ENCODE data around the gene DGKI. TPM values are rescaled to one million over a fixed set of nuclear protein-coding genes. Genes with fewer than 3 reads are reported as not detected.

DGKI gene
- total RNA-seq, 1 experiment from 2014 or later = 0.39 TPM

GRCh38 chr7:137768366-137768765 is 78.4 kb downstream of the DGKI start:
- no TSS peak for BruUV-seq (replicated peaks)
- POLR2A ChIA-PET (ENCODE audit: low non-redundant PET) = no interaction called here
- CTCF ChIA-PET = no interaction called here
- no peak overlapping the region for H3K27ac ChIP-seq (ENCODE audit: low read depth, low read length, poor library complexity, severe bottlenecking)
- no peaks in the 10 kb centered on the region for H3K4me1 ChIP-seq (ENCODE audit: insufficient read depth, low read length, poor library complexity, severe bottlenecking)
- no peaks in the 10 kb centered on the region for H3K27me3 ChIP-seq (replicated peaks; ENCODE audit: insufficient read depth, low read depth, low read length, poor library complexity)
- intact Hi-C loops (cut with micrococcal nuclease; ENCODE audit: unreplicated experiment) = no loop called here
- no peaks in the 10 kb centered on the region for H3K9me3 ChIP-seq (ENCODE audit: low read depth, low read length, poor library complexity, severe bottlenecking)
- no peak overlapping the region for H3K4me3 ChIP-seq (ENCODE audit: low read depth, low read length, poor library complexity, severe bottlenecking)
- no peak for DNase-seq (ENCODE audit: low spot score)
- TF ChIP-seq CTCF (conservative IDR thresholded peaks at IDR 0.05; ENCODE audit: low read depth, low read length) = no peak
- no peak for TF ChIP-seq EZH2 (IDR thresholded peaks at IDR 0.05; ENCODE audit: borderline replicate concordance, low read depth, low read length, poor library complexity, severe bottlenecking)
- no peaks in the 10 kb centered on the region for H3K36me3 ChIP-seq (ENCODE audit: insufficient read depth, low read length, poor library complexity, severe bottlenecking)

- TF ChIP-seq CTCF (conservative IDR thresholded peaks at IDR 0.05; ENCODE audit: low read depth, low read length) (no peak), EZH2 (IDR thresholded peaks at IDR 0.05; ENCODE audit: borderline replicate concordance, low read depth, low read length, poor library complexity, severe bottlenecking) (no peak)
- no TSS peak for BruUV-seq (replicated peaks)
- Histone ChIP-seq H3K27ac (ENCODE audit: low read depth, low read length, poor library complexity, severe bottlenecking) (no peak overlapping the region), H3K4me3 (ENCODE audit: low read depth, low read length, poor library complexity, severe bottlenecking) (no peak overlapping the region), H3K9me3 (ENCODE audit: low read depth, low read length, poor library complexity, severe bottlenecking) (no peaks in the 10 kb centered on the region), H3K36me3 (ENCODE audit: insufficient read depth, low read length, poor library complexity, severe bottlenecking) (no peaks in the 10 kb centered on the region), H3K4me1 (ENCODE audit: insufficient read depth, low read length, poor library complexity, severe bottlenecking) (no peaks in the 10 kb centered on the region), H3K27me3 (replicated peaks; ENCODE audit: insufficient read depth, low read depth, low read length, poor library complexity) (peaks cover under 1% of the 10 kb centered on the region)
- POLR2A ChIA-PET (ENCODE audit: low non-redundant PET) = no interaction called here
- intact Hi-C loops (cut with micrococcal nuclease; ENCODE audit: unreplicated experiment) = no loop called here
- CTCF ChIA-PET = interaction anchor here (0.6 kb wide), 1 partner anchor 1256 kb away, joined by 4 read pairs; no protein-coding TSS in a partner anchor
- no peak for DNase-seq (ENCODE audit: low spot score)
Observed at GRCh38 chr7:137762334-137762733, 84.4 kb downstream of the DGKI start.

- no peak overlapping the region for H3K27ac ChIP-seq (ENCODE audit: low read depth, low read length, poor library complexity, severe bottlenecking)
- DNase-seq (ENCODE audit: low spot score) = no peak
Observed at GRCh38 chr7:137760111-137760510, 86.7 kb downstream of the DGKI start.

More at GRCh38 chr7:137760111-137760510, 86.7 kb downstream of the DGKI start:
- Histone ChIP-seq H3K9me3 (ENCODE audit: low read depth, low read length, poor library complexity, severe bottlenecking) (no peaks in the 10 kb centered on the region), H3K4me1 (ENCODE audit: insufficient read depth, low read length, poor library complexity, severe bottlenecking) (peaks cover 7% of the 10 kb centered on the region), H3K36me3 (ENCODE audit: insufficient read depth, low read length, poor library complexity, severe bottlenecking) (no peaks in the 10 kb centered on the region), H3K4me3 (ENCODE audit: low read depth, low read length, poor library complexity, severe bottlenecking) (no peak overlapping the region), H3K27me3 (replicated peaks; ENCODE audit: insufficient read depth, low read depth, low read length, poor library complexity) (peaks cover 11% of the 10 kb centered on the region)
- TF ChIP-seq EZH2 (IDR thresholded peaks at IDR 0.05; ENCODE audit: borderline replicate concordance, low read depth, low read length, poor library complexity, severe bottlenecking) (no peak), CTCF (conservative IDR thresholded peaks at IDR 0.05; ENCODE audit: low read depth, low read length) (no peak)
- intact Hi-C loops (cut with micrococcal nuclease; ENCODE audit: unreplicated experiment) = no loop called here
- ChIA-PET CTCF (no interaction called here), POLR2A (ENCODE audit: low non-redundant PET) (no interaction called here)
- BruUV-seq (replicated peaks) = no TSS peak
